ENCODE results near the gene MAN2A2.

GRCh38 chr15:90889736-90890456 lies 13.2 kb upstream of the MAN2A2 start:
- TF ChIP-seq CTCF (IDR thresholded peaks at IDR 0.05; ENCODE audit: poor library complexity) = no peak
- no peak for TF ChIP-seq EZH2 (IDR thresholded peaks at IDR 0.05; ENCODE audit: borderline replicate concordance)

Data from hepatocyte (in vitro differentiated cells).